Transverse colon (tissue), 4 donors: ENCODE data around the gene PAPSS1. TPM values are rescaled to one million over a fixed set of nuclear protein-coding genes. Genes with fewer than 3 reads are reported as not detected.

Source experiments
- DNase-seq: peaks from one replicate; pipeline ENCODE4 v3.0.0-alpha.2; 2019
- H3K27ac ChIP-seq, 4 donors: fragments of 200-600 bp; sonication (generic); 2 replicates each; pipeline ENCODE4 v1.5.1; 2016 to 2018; ENCODE audit warnings: inconsistent platforms in 4 of 4
- H3K27me3 ChIP-seq: fragments of 200-600 bp; sonication (generic); 2 replicates; pipeline ENCODE4 v1.5.1; 2017; ENCODE audit warnings: inconsistent platforms
- H3K36me3 ChIP-seq, 4 donors: fragments of 200-600 bp; sonication (generic); 2 replicates each; pipeline ENCODE4 v1.5.1; 2017 to 2019; ENCODE audit warnings: inconsistent platforms in 4 of 4
- H3K4me1 ChIP-seq, 4 donors: fragments of 200-600 bp; sonication (generic); 2 replicates each; pipeline ENCODE4 v1.5.1; 2017 to 2020; ENCODE audit warnings: inconsistent platforms in 4 of 4
- H3K4me3 ChIP-seq, 4 donors: fragments of 200-600 bp; sonication (generic); 1 replicate in 1 of 4; 2 replicates in 3 of 4; pipeline versions ENCODE4 v1.5.1 to v1.6.1; 2017 to 2019; ENCODE audit warnings: inconsistent platforms in 4 of 4
- H3K9me3 ChIP-seq, 2 donors: fragments of 200-600 bp; sonication (generic); 2 replicates each; pipeline ENCODE4 v1.5.1; 2017 to 2019; ENCODE audit warnings: inconsistent platforms in 2 of 2
- CTCF ChIP-seq, 5 experiments: fragments of 200-600 bp in 3 of 5; fragments of 450-650 bp in 2 of 5; sonication (generic) in 3 of 5; IDR thresholded peaks; 1 replicate in 2 of 5; 2 replicates in 3 of 5; pipeline ENCODE4 v1.5.1; 2016 to 2017; ENCODE audit warnings: antibody characterized with exemption in 5 of 5, inconsistent platforms in 3 of 5, mild to moderate bottlenecking in 2 of 5, moderate library complexity in 1 of 5
- EP300 ChIP-seq: sonication (generic); formaldehyde crosslinking; IDR thresholded peaks from one replicate; pipeline ENCODE4 v1.6.1; 2017; ENCODE audit warnings: antibody characterized with exemption, low read depth
- POLR2A ChIP-seq: fragments of 450-650 bp; IDR thresholded peaks from one replicate; pipeline ENCODE4 v1.6.1; 2016; ENCODE audit warnings: antibody characterized with exemption, mild to moderate bottlenecking, moderate library complexity
- POLR2AphosphoS5 ChIP-seq, 3 donors: sonication (generic); formaldehyde crosslinking; IDR thresholded peaks; one replicate each; pipeline ENCODE4 v1.6.1; 2016; ENCODE audit warnings: antibody characterized with exemption in 3 of 3
- WGBS, 2 donors: methylation state at CpG; one replicate each; pipeline ENCODE4 v1.1.5; 2018; ENCODE audit warnings: low coverage in 1 of 2; 5-methylcytosine and 5-hydroxymethylcytosine counted together
- in situ Hi-C, 4 donors: fragments of 200-750 bp; cut with MboI; loops; one replicate each; pipeline versions ENCODE4 v1.15.0 to v1.15.1; 2017; ENCODE audit warnings: low sequenced_read_pairs in 3 of 4, low pct_ligation_motif_present in 1 of 4, low pct_unique_long_range_greater_than_20kb in 1 of 4
- intact Hi-C: fragments of 100-400 bp; cut with DNase I; formaldehyde crosslinking; loops from one replicate; pipeline ENCODE4 v1.15.1; 2023; ENCODE audit warnings: low total_unique reads
- total RNA-seq, 4 donors: library from RNA; depleted of rRNA; stranded (reverse); fragments of >200 nt; gene quantifications; one replicate each; pipeline ENCODE4 v1.1.0, GENCODE V29; 2016

PAPSS1 gene
- total RNA-seq, 4 donors from 2014 or later, result 7.5 to 23.3 (median 16.8) TPM

- no peaks in the 10 kb centered on the region for H3K4me1 ChIP-seq
- in situ Hi-C loops (no loop called here), intact Hi-C loops (no loop called here)
- no peaks in the 10 kb centered on the region for H3K27me3 ChIP-seq
- no peaks in the 10 kb centered on the region for H3K36me3 ChIP-seq
- no peaks in the 10 kb centered on the region for H3K9me3 ChIP-seq
- no peak for TF ChIP-seq CTCF (IDR thresholded peaks at IDR 0.05)
- WGBS, 2 donors, result 86 to 100% methylated on average over 2 of the region's 2 CpGs
- no peak overlapping the region for H3K4me3 ChIP-seq
- DNase-seq, result no peak
- no peak overlapping the region for H3K27ac ChIP-seq
Measured at GRCh38 chr4:107693132-107693531, 26.9 kb downstream of the PAPSS1 start.

GRCh38 chr4:107692202-107692601 is 27.8 kb downstream of the PAPSS1 start:
- in situ Hi-C loops, result no loop called here

GRCh38 chr4:107691378-107691777 is 28.7 kb downstream of the PAPSS1 start:
- Histone ChIP-seq H3K27ac (no peak overlapping the region), H3K4me3 (no peak overlapping the region), H3K9me3 (no peaks in the 10 kb centered on the region), H3K4me1 (no peaks in the 10 kb centered on the region), H3K27me3 (no peaks in the 10 kb centered on the region), H3K36me3 (peaks cover 0 to 2% (median 0%) of the 10 kb centered on the region in 4 donors)
- in situ Hi-C loops, result no loop called here
- no peak for DNase-seq
- no peak for TF ChIP-seq EP300
- no peak for TF ChIP-seq CTCF (IDR thresholded peaks at IDR 0.05)
- no peak for TF ChIP-seq POLR2A
- no peak for TF ChIP-seq POLR2AphosphoS5 (IDR thresholded peaks at IDR 0.05)
- intact Hi-C loops, result no loop called here
- WGBS, 2 donors, result 95% methylated on average over 4 of the region's 4 CpGs; no CpG with 5 or more reads in 1 of the 2 donors

More at GRCh38 chr4:107692202-107692601, 27.8 kb downstream of the PAPSS1 start:
- TF ChIP-seq POLR2A, result no peak
- no peak for TF ChIP-seq POLR2AphosphoS5 (IDR thresholded peaks at IDR 0.05)
- no peak for TF ChIP-seq EP300
- TF ChIP-seq CTCF (IDR thresholded peaks at IDR 0.05), result no peak
- H3K4me1 ChIP-seq, result no peaks in the 10 kb centered on the region
- H3K9me3 ChIP-seq, result no peaks in the 10 kb centered on the region
- DNase-seq, result no peak
- H3K36me3 ChIP-seq, result no peaks in the 10 kb centered on the region
- no peaks in the 10 kb centered on the region for H3K27me3 ChIP-seq
- 86 to 90% methylated on average over 3 of the region's 3 CpGs for WGBS, 2 donors
- H3K27ac ChIP-seq, result no peak overlapping the region
- H3K4me3 ChIP-seq, result no peak overlapping the region
- intact Hi-C loops, result no loop called here

GRCh38 chr4:107689912-107690587 is 30.0 kb downstream of the PAPSS1 start:
- H3K4me3 ChIP-seq, result no peak overlapping the region
- intact Hi-C loops (no loop called here), in situ Hi-C loops (no loop called here)
- TF ChIP-seq POLR2AphosphoS5 (IDR thresholded peaks at IDR 0.05), result no peak
- no peak for TF ChIP-seq POLR2A
- no peak for TF ChIP-seq CTCF (IDR thresholded peaks at IDR 0.05)
- no peak for TF ChIP-seq EP300
- no peaks in the 10 kb centered on the region for H3K4me1 ChIP-seq
- H3K9me3 ChIP-seq, result no peaks in the 10 kb centered on the region
- H3K27me3 ChIP-seq, result no peaks in the 10 kb centered on the region
- peaks cover 0 to 5% (median 0%) of the 10 kb centered on the region in 4 donors for H3K36me3 ChIP-seq
- H3K27ac ChIP-seq, result no peak overlapping the region
- WGBS, 2 donors, result 96 to 100% methylated on average over 1 to 2 of the region's 2 CpGs
- DNase-seq, result no peak
